HG02852 (cell line): ENCODE results near the gene ARL10.
A peak's percentile ranks its signal among the peaks of the same experiment; 100 is the strongest.
"Not testable (repeated sequence)": the region's sequence is repeated elsewhere in the genome, so short reads cannot be mapped to it uniquely, and the experiment has no call there.

Experiments
- ATAC-seq: cut with Tn5 transposase; IDR thresholded peaks from one replicate; pipeline ENCODE4 v1.9.1; 2021; ENCODE audit warnings: mild to moderate bottlenecking, moderate library complexity; ENCODE audit not compliant: unreplicated experiment

Gene ARL10

GRCh38 chr5:176388444-176389134, 23.3 kb downstream of the ARL10 start, which contains the start of the genes HIGD2A and NOP16:
Gene HIGD2A, plus strand, starts transcription at chr5:176388751. Its CDS starts 69 bp downstream, at chr5:176388820.
Gene NOP16, minus strand, starts transcription at chr5:176388598. Its CDS starts 59 bp downstream, at chr5:176388539.
- ATAC-seq, result peak; percentile 90

- ATAC-seq, result peak; percentile 30
Observed at GRCh38 chr5:176389135-176390123, 24.1 kb downstream of the ARL10 start.

GRCh38 chr5:176391479-176391878, 26.2 kb downstream of the ARL10 start:
- no peak for ATAC-seq

GRCh38 chr5:176391999-176392398, 26.7 kb downstream of the ARL10 start:
- ATAC-seq, result no peak

GRCh38 chr5:176392526-176392925, 27.2 kb downstream of the ARL10 start:
- ATAC-seq, result no peak

GRCh38 chr5:176394096-176394495, 28.8 kb downstream of the ARL10 start:
- no peak for ATAC-seq

- no peak for ATAC-seq
Observed at GRCh38 chr5:176394881-176395675, 29.8 kb downstream of the ARL10 start.

- no peak for ATAC-seq
Observed at GRCh38 chr5:176396330-176396729, 31.0 kb downstream of the ARL10 start.

- no peak for ATAC-seq
Observed at GRCh38 chr5:176397736-176398420, 32.6 kb downstream of the ARL10 start.

GRCh38 chr5:176400382-176401156, 35.3 kb downstream of the ARL10 start:
- no peak for ATAC-seq

GRCh38 chr5:176401281-176402205, 36.3 kb downstream of the ARL10 start:
- ATAC-seq, result no peak

GRCh38 chr5:176405656-176406435, 40.6 kb downstream of the ARL10 start:
- no peak for ATAC-seq

GRCh38 chr5:176406436-176407052, 41.3 kb downstream of the ARL10 start:
- no peak for ATAC-seq

- no peak for ATAC-seq
Observed at GRCh38 chr5:176407456-176408251, 42.4 kb downstream of the ARL10 start.

GRCh38 chr5:176408252-176408573, 42.9 kb downstream of the ARL10 start:
- ATAC-seq, result not testable (repeated sequence)

- no peak for ATAC-seq
Observed at GRCh38 chr5:176408590-176408989, 43.3 kb downstream of the ARL10 start.

- ATAC-seq, result no peak
Observed at GRCh38 chr5:176409765-176410164, 44.5 kb downstream of the ARL10 start.
